Left ventricle myocardium superior (tissue), 1 donor: ENCODE results near the gene P2RX3. TPM values are rescaled to one million over a fixed set of nuclear protein-coding genes. Genes with fewer than 3 reads are reported as not detected.

Experiments used
- total RNA-seq: library from RNA; stranded (reverse); fragmentation: NEBNext Ultra II Directional; extraction: Animal tissue kit (Norgen Biotek cat#: 25700); gene quantifications from one replicate; pipeline ENCODE4 v1.2.1, GENCODE V29; 2021
- donor health status: DM: no; HTN: yes; CAD: no; lungs with severe emphysema.

P2RX3 gene
- total RNA-seq, 1 donor from 2014 or later: 4.5 TPM

Other genes with a start within 250 kb of the P2RX3 start
- gene LRRC55, start 156.4 kb upstream of the P2RX3 start, total RNA-seq: 0.35 TPM
- gene APLNR, start 101.1 kb upstream of the P2RX3 start, total RNA-seq: 21.0 TPM
- 44.4 TPM for gene TNKS1BP1, start 13.4 kb upstream of the P2RX3 start, total RNA-seq
- gene SSRP1, start 2.5 kb upstream of the P2RX3 start, total RNA-seq: 38.4 TPM
- gene PRG3, start 42.8 kb downstream of the P2RX3 start, total RNA-seq: not detected
- gene PRG2, start 52.3 kb downstream of the P2RX3 start, total RNA-seq: not detected
- 20.6 TPM for gene SLC43A3, start 88.8 kb downstream of the P2RX3 start, total RNA-seq
- 1.0 TPM for gene RTN4RL2, start 122.2 kb downstream of the P2RX3 start, total RNA-seq
- gene SLC43A1, start 177.3 kb downstream of the P2RX3 start, total RNA-seq: 4.5 TPM
- 56.7 TPM for gene TIMM10, start 192.4 kb downstream of the P2RX3 start, total RNA-seq
- not detected for gene SMTNL1, start 199.2 kb downstream of the P2RX3 start, total RNA-seq
- 18.0 TPM for gene UBE2L6, start 229.3 kb downstream of the P2RX3 start, total RNA-seq